Spleen (tissue), 11 donors: Measurements from ENCODE around the gene CEACAM21. TPM values are rescaled to one million over a fixed set of nuclear protein-coding genes. Genes with fewer than 3 reads are reported as not detected.
A peak's percentile ranks its signal among the peaks of the same experiment; 100 is the strongest.

Experiments used
- DNase-seq: peaks from one replicate; pipeline ENCODE4 v3.0.0-alpha.2; 2020
- H3K27ac ChIP-seq, 8 donors: fragments of 200-600 bp; sonication (generic) in 7 of 8; 1 replicate in 4 of 8; 2 replicates in 4 of 8; pipeline versions ENCODE4 v1.5.0 to v1.8.0; 2016 to 2021; ENCODE audit warnings: inconsistent platforms in 4 of 8, mild to moderate bottlenecking in 4 of 8, moderate library complexity in 1 of 8
- H3K27me3 ChIP-seq, 7 donors: fragments of 200-600 bp; sonication (generic) in 6 of 7; replicated peaks in 1 of 7; 1 replicate in 4 of 7; 2 replicates in 3 of 7; pipeline versions ENCODE4 v1.5.0 to v1.8.0; 2016 to 2021; ENCODE audit warnings: inconsistent platforms in 3 of 7, mild to moderate bottlenecking in 1 of 7
- H3K36me3 ChIP-seq, 6 donors: fragments of 200-600 bp; sonication (generic) in 5 of 6; 1 replicate in 4 of 6; 2 replicates in 2 of 6; pipeline versions ENCODE4 v1.5.0 to v1.8.0; 2016 to 2021; ENCODE audit warnings: inconsistent platforms in 2 of 6
- H3K4me1 ChIP-seq, 6 donors: fragments of 200-600 bp; sonication (generic) in 5 of 6; 1 replicate in 3 of 6; 2 replicates in 3 of 6; pipeline versions ENCODE4 v1.5.0 to v1.8.0; 2016 to 2021; ENCODE audit warnings: inconsistent platforms in 3 of 6
- H3K4me3 ChIP-seq, 8 donors: fragments of 200-600 bp; sonication (generic) in 7 of 8; 1 replicate in 4 of 8; 2 replicates in 4 of 8; pipeline versions ENCODE4 v1.5.0 to v1.8.0; 2016 to 2021; ENCODE audit warnings: inconsistent platforms in 4 of 8, mild to moderate bottlenecking in 4 of 8, moderate library complexity in 2 of 8
- H3K9me3 ChIP-seq, 8 donors: fragments of 200-600 bp; sonication (generic) in 7 of 8; 1 replicate in 4 of 8; 2 replicates in 4 of 8; pipeline versions ENCODE4 v1.5.0 to v1.8.0; 2016 to 2021; ENCODE audit warnings: inconsistent platforms in 4 of 8
- POLR2A ChIP-seq, 3 donors: fragments of 450-650 bp; IDR thresholded peaks; one replicate each; pipeline ENCODE4 v1.5.1; 2017; ENCODE audit warnings: antibody characterized with exemption in 3 of 3, mild to moderate bottlenecking in 1 of 3
- POLR2AphosphoS5 ChIP-seq, 3 donors: sonication (generic); formaldehyde crosslinking; IDR thresholded peaks; one replicate each; pipeline ENCODE4 v1.5.1; 2017; ENCODE audit warnings: antibody characterized with exemption in 3 of 3
- WGBS, 5 donors: extraction: QIAGEN DNeasy Blood & Tissue Kit in 3 of 5; methylation state at CpG; one replicate each; pipeline versions ENCODE4 v1.1.5 to v1.1.7; 2013 to 2018; 5-methylcytosine and 5-hydroxymethylcytosine counted together
- intact Hi-C: fragments of 100-400 bp; cut with DNase I; formaldehyde crosslinking; loops from one replicate; pipeline ENCODE4 v1.15.0; 2023; ENCODE audit warnings: low total_unique reads
- polyA plus RNA-seq, 3 donors: library from polyadenylated mRNA; stranded (reverse); fragments of 200-250 nt; gene quantifications; one replicate each; pipeline ENCODE4 v1.2.1, GENCODE V29; 2013
- total RNA-seq, 7 donors: library from RNA; depleted of rRNA in 3 of 7; stranded (reverse); fragments of >200 nt in 3 of 7; fragmentation: NEBNext Ultra II Directional in 4 of 7; extraction: Animal tissue kit (Norgen Biotek cat#: 25700) in 4 of 7; gene quantifications; one replicate each; pipeline versions ENCODE4 v1.1.0 to v1.2.1, GENCODE V29; 2016 to 2021
- TF ChIP-seq, protein P1 (sequence below), 11 experiments: fragments of 200-600 bp in 7 of 11; fragments of 450-650 bp in 4 of 11; sonication (generic) in 4 of 11; IDR thresholded peaks in 8 of 11; conservative IDR thresholded peaks in 3 of 11; 1 replicate in 7 of 11; 2 replicates in 4 of 11; pipeline versions ENCODE4 v1.4.0 to v1.8.0; 2016 to 2021; ENCODE audit warnings: antibody characterized with exemption in 11 of 11, inconsistent platforms in 4 of 11, mild to moderate bottlenecking in 1 of 11
- donor health status: healthy with polysubstance abuse.
- donor health status: DM: no; HTN: no; CAD: no; lungs with moderate emphysema.
- donor health status: DM: no; HTN: no; CAD: no.
- donor health status: Bipolar disorder and iron deficiency.
- donor health status: healthy.
- donor health status: DM: no; HTN: no; CAD: no.
- donor health status: DM: yes; HTN: yes; CAD: no.

The CEACAM21 gene
- total and polyA plus RNA-seq, 10 donors = 10.3 to 22.9 (median 19.2) TPM

DNA sequence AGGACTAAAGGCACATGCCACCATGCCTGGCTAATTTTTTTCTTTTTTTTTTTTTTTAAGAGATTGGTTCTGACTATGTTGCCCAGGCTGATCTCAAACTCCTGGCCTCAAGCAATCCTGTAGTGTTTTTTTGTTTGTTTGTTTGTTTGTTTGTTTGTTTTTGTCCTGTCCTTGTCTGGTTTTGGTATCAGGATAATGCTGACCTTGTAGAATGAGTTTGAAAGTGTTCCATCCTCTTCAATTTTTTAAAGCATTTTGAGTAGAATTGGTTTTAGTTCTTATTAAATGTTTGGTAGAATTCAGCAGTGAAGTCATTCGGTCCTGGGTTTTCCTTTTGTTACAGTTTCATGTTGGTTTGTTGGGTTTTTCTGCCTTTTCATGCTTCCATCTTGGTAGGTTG lies 31.7 kb downstream of the CEACAM21 start:
- no peaks in the 10 kb centered on the region for H3K36me3 ChIP-seq
- DNase-seq = no peak
- TF ChIP-seq, protein P1, sequence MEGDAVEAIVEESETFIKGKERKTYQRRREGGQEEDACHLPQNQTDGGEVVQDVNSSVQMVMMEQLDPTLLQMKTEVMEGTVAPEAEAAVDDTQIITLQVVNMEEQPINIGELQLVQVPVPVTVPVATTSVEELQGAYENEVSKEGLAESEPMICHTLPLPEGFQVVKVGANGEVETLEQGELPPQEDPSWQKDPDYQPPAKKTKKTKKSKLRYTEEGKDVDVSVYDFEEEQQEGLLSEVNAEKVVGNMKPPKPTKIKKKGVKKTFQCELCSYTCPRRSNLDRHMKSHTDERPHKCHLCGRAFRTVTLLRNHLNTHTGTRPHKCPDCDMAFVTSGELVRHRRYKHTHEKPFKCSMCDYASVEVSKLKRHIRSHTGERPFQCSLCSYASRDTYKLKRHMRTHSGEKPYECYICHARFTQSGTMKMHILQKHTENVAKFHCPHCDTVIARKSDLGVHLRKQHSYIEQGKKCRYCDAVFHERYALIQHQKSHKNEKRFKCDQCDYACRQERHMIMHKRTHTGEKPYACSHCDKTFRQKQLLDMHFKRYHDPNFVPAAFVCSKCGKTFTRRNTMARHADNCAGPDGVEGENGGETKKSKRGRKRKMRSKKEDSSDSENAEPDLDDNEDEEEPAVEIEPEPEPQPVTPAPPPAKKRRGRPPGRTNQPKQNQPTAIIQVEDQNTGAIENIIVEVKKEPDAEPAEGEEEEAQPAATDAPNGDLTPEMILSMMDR (IDR thresholded peaks at IDR 0.05 in 8 of 11, conservative IDR thresholded peaks at IDR 0.05 in 3 of 11) = no peak
- TF ChIP-seq POLR2A (IDR thresholded peaks at IDR 0.05) = no peak
- no peak for TF ChIP-seq POLR2AphosphoS5 (IDR thresholded peaks at IDR 0.05)
- H3K4me3 ChIP-seq = no peak overlapping the region
- no peak overlapping the region for H3K27ac ChIP-seq
- WGBS, 5 donors = 76 to 94% (median 80%) methylated on average over 1 of the region's 1 CpG
- peaks cover 0 to 12% (median 0%) of the 10 kb centered on the region in 7 donors for H3K27me3 ChIP-seq
- intact Hi-C loops = no loop called here
- H3K4me1 ChIP-seq = peaks cover 0 to 5% (median 0%) of the 10 kb centered on the region in 6 donors
- H3K9me3 ChIP-seq = no peaks in the 10 kb centered on the region

DNA sequence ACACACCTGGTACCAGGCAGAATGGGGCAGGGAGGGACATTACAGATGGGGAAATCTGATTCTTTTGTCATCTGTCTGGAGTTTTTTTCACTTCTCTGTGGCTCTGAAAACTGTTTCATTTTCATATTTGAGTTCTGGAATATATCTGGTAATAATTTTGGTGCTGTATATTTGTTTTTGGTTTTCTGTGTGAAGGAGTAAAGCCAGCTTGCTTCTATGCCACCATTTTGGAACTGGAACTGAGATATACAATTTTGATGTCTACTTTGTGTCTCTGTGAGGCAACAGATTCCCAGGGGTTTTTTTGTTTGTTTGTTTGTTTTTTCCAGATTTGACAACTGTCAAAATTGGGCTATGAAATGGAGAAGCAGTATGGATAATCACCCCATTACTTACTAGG lies 34.8 kb downstream of the CEACAM21 start:
- Histone ChIP-seq H3K9me3 (peaks cover 0 to 4% (median 0%) of the 10 kb centered on the region in 8 donors), H3K36me3 (peaks cover 0 to 5% (median 0%) of the 10 kb centered on the region in 6 donors), H3K27ac (no peak overlapping the region), H3K27me3 (peaks cover 0 to 20% (median 0%) of the 10 kb centered on the region in 7 donors), H3K4me3 (no peak overlapping the region), H3K4me1 (peaks cover 0 to 10% (median 0%) of the 10 kb centered on the region in 6 donors)
- DNase-seq = no peak
- TF ChIP-seq POLR2AphosphoS5 (IDR thresholded peaks at IDR 0.05) = no peak
- no peak for TF ChIP-seq POLR2A (IDR thresholded peaks at IDR 0.05)
- TF ChIP-seq, protein P1 (IDR thresholded peaks at IDR 0.05 in 8 of 11, conservative IDR thresholded peaks at IDR 0.05 in 3 of 11) = no peak
- intact Hi-C loops = no loop called here

GRCh38 chr19:41612483-41612882 lies 36.5 kb downstream of the CEACAM21 start:
- H3K27ac ChIP-seq = peak overlapping the region in 1 of 8 donors; percentile 51
- no peak overlapping the region for H3K4me3 ChIP-seq
- peaks cover 0 to 20% (median 0%) of the 10 kb centered on the region in 7 donors for H3K27me3 ChIP-seq
- WGBS, 5 donors = 46 to 88% (median 56%) methylated on average over 4 of the region's 4 CpGs
- H3K36me3 ChIP-seq = peaks cover 0 to 19% (median 0%) of the 10 kb centered on the region in 6 donors
- DNase-seq = peak; percentile 81
- H3K9me3 ChIP-seq = peaks cover 0 to 4% (median 0%) of the 10 kb centered on the region in 8 donors
- peaks cover 0 to 25% (median 0%) of the 10 kb centered on the region in 6 donors for H3K4me1 ChIP-seq
- intact Hi-C loops = no loop called here
- TF ChIP-seq, protein P1 (IDR thresholded peaks at IDR 0.05 in 8 of 11, conservative IDR thresholded peaks at IDR 0.05 in 3 of 11) = no peak
- TF ChIP-seq POLR2AphosphoS5 (IDR thresholded peaks at IDR 0.05) (peak in 1 of 3 donors; percentile 53), POLR2A (IDR thresholded peaks at IDR 0.05) (no peak)

GRCh38 chr19:41615207-41615606 lies 39.2 kb downstream of the CEACAM21 start:
- Histone ChIP-seq H3K36me3 (peaks cover 0 to 35% (median 0%) of the 10 kb centered on the region in 6 donors), H3K27ac (no peak overlapping the region), H3K4me3 (no peak overlapping the region), H3K9me3 (peaks cover 0 to 4% (median 0%) of the 10 kb centered on the region in 8 donors), H3K27me3 (peaks cover 0 to 23% (median 0%) of the 10 kb centered on the region in 7 donors), H3K4me1 (peaks cover 0 to 52% (median 3%) of the 10 kb centered on the region in 6 donors)
- DNase-seq = peak; percentile 30
- WGBS, 5 donors = 80 to 91% (median 86%) methylated on average over 4 of the region's 4 CpGs
- intact Hi-C loops = no loop called here
- no peak for TF ChIP-seq POLR2A (IDR thresholded peaks at IDR 0.05)
- TF ChIP-seq, protein P1 (IDR thresholded peaks at IDR 0.05 in 8 of 11, conservative IDR thresholded peaks at IDR 0.05 in 3 of 11) = no peak
- no peak for TF ChIP-seq POLR2AphosphoS5 (IDR thresholded peaks at IDR 0.05)
